Sigmoid colon (tissue), 7 donors: Measurements from ENCODE around the gene ZBTB5. TPM values are rescaled to one million over a fixed set of nuclear protein-coding genes. Genes with fewer than 3 reads are reported as not detected.

Source experiments
- DNase-seq: peaks from one replicate; pipeline ENCODE4 v3.0.0-alpha.2; 2019
- H3K27ac ChIP-seq, 4 donors: fragments of 200-600 bp; sonication (generic); one replicate each; pipeline ENCODE4 v1.5.1; 2016 to 2019; ENCODE audit warnings: mild to moderate bottlenecking in 1 of 4
- H3K27me3 ChIP-seq, 3 donors: fragments of 200-600 bp; sonication (generic); one replicate each; pipeline ENCODE4 v1.5.1; 2019; ENCODE audit warnings: mild to moderate bottlenecking in 1 of 3
- H3K36me3 ChIP-seq, 4 donors: fragments of 200-600 bp; sonication (generic); one replicate each; pipeline ENCODE4 v1.5.1; 2016 to 2019
- H3K4me1 ChIP-seq, 4 donors: fragments of 200-600 bp; sonication (generic); one replicate each; pipeline ENCODE4 v1.5.1; 2017 to 2019
- H3K4me3 ChIP-seq, 4 donors: fragments of 200-600 bp; sonication (generic); one replicate each; pipeline ENCODE4 v1.5.1; 2017 to 2019; ENCODE audit warnings: mild to moderate bottlenecking in 2 of 4, moderate library complexity in 1 of 4
- H3K9me3 ChIP-seq, 4 donors: fragments of 200-600 bp in 3 of 4; sonication (generic) in 3 of 4; one replicate each; pipeline versions ENCODE4 v1.5.1 to v1.6.1; 2013 to 2019
- CTCF ChIP-seq, 4 experiments: fragments of 450-650 bp in 3 of 4; fragments of 200-600 bp in 1 of 4; IDR thresholded peaks; one replicate each; pipeline ENCODE4 v1.5.1; 2016 to 2019; ENCODE audit warnings: antibody characterized with exemption in 4 of 4, mild to moderate bottlenecking in 3 of 4, moderate library complexity in 2 of 4
- EP300 ChIP-seq, 4 donors: sonication (generic); formaldehyde crosslinking; IDR thresholded peaks; one replicate each; pipeline ENCODE4 v1.6.1; 2017; ENCODE audit warnings: antibody characterized with exemption in 4 of 4
- POLR2A ChIP-seq, 2 donors: fragments of 450-650 bp; IDR thresholded peaks; one replicate each; pipeline ENCODE4 v1.6.1; 2016; ENCODE audit warnings: antibody characterized with exemption in 2 of 2, mild to moderate bottlenecking in 2 of 2, moderate library complexity in 2 of 2
- POLR2AphosphoS5 ChIP-seq, 4 donors: sonication (generic); formaldehyde crosslinking; IDR thresholded peaks; one replicate each; pipeline ENCODE4 v1.6.1; 2017; ENCODE audit warnings: antibody characterized with exemption in 4 of 4
- WGBS, 2 donors: extraction: QIAGEN DNeasy Blood & Tissue Kit; methylation state at CpG; one replicate each; pipeline ENCODE4 v1.1.7; 2013; 5-methylcytosine and 5-hydroxymethylcytosine counted together
- intact Hi-C: fragments of 100-400 bp; cut with DNase I; formaldehyde crosslinking; loops from one replicate; pipeline ENCODE4 v1.15.1; 2023
- polyA plus RNA-seq, 3 donors: library from polyadenylated mRNA; stranded (reverse); fragments of 200-250 nt; gene quantifications; one replicate each; pipeline ENCODE4 v1.2.3, GENCODE V29; 2013
- total RNA-seq, 4 donors: library from RNA; depleted of rRNA; stranded (reverse); fragments of >200 nt; gene quantifications; one replicate each; pipeline ENCODE4 v1.1.0, GENCODE V29; 2016
- donor health status: healthy with polysubstance abuse.
- donor health status: Bipolar disorder and iron deficiency.
- donor health status: healthy.

The ZBTB5 gene
- total and polyA plus RNA-seq, 7 donors: 3.6 to 11.1 (median 7.7) TPM

- 65 to 82% methylated on average over 22 of the region's 22 CpGs for WGBS, 2 donors
- H3K27ac ChIP-seq: no peak overlapping the region
- TF ChIP-seq POLR2A (IDR thresholded peaks at IDR 0.05) (no peak), POLR2AphosphoS5 (IDR thresholded peaks at IDR 0.05) (no peak), EP300 (IDR thresholded peaks at IDR 0.05) (no peak), CTCF (IDR thresholded peaks at IDR 0.05) (no peak)
- no peaks in the 10 kb centered on the region for H3K36me3 ChIP-seq
- no peaks in the 10 kb centered on the region for H3K9me3 ChIP-seq
- intact Hi-C loops: no loop called here
- no peaks in the 10 kb centered on the region for H3K27me3 ChIP-seq
- H3K4me1 ChIP-seq: no peaks in the 10 kb centered on the region
- H3K4me3 ChIP-seq: no peak overlapping the region
- no peak for DNase-seq
These were observed 56.1 kb downstream of the ZBTB5 start for GRCh38 chr9:37408933-37409710.

- intact Hi-C loops: no loop called here
- H3K9me3 ChIP-seq: no peaks in the 10 kb centered on the region
- 49 to 52% methylated on average over 2 of the region's 2 CpGs for WGBS, 2 donors
- TF ChIP-seq POLR2A (IDR thresholded peaks at IDR 0.05): no peak
- DNase-seq: no peak
- H3K4me1 ChIP-seq: no peaks in the 10 kb centered on the region
- no peaks in the 10 kb centered on the region for H3K27me3 ChIP-seq
- no peak overlapping the region for H3K27ac ChIP-seq
- H3K36me3 ChIP-seq: no peaks in the 10 kb centered on the region
- H3K4me3 ChIP-seq: no peak overlapping the region
These were observed 57.8 kb downstream of the ZBTB5 start for GRCh38 chr9:37407468-37407867.

- no peak for TF ChIP-seq CTCF (IDR thresholded peaks at IDR 0.05)
- TF ChIP-seq POLR2A (IDR thresholded peaks at IDR 0.05): no peak
- TF ChIP-seq POLR2AphosphoS5 (IDR thresholded peaks at IDR 0.05): no peak
- TF ChIP-seq EP300 (IDR thresholded peaks at IDR 0.05): no peak
- intact Hi-C loops: no loop called here
- Histone ChIP-seq H3K4me1 (no peaks in the 10 kb centered on the region), H3K36me3 (no peaks in the 10 kb centered on the region), H3K27ac (no peak overlapping the region), H3K27me3 (no peaks in the 10 kb centered on the region), H3K9me3 (no peaks in the 10 kb centered on the region), H3K4me3 (no peak overlapping the region)
- WGBS, 2 donors: 90 to 92% methylated on average over 11 of the region's 11 CpGs
- DNase-seq: no peak
These were observed 58.4 kb downstream of the ZBTB5 start for GRCh38 chr9:37406603-37407401.

- no peaks in the 10 kb centered on the region for H3K4me1 ChIP-seq
- no peak overlapping the region for H3K4me3 ChIP-seq
- intact Hi-C loops: no loop called here
- WGBS, 2 donors: 88 to 94% methylated on average over 10 of the region's 10 CpGs
- H3K27me3 ChIP-seq: no peaks in the 10 kb centered on the region
- TF ChIP-seq CTCF (IDR thresholded peaks at IDR 0.05) (no peak), POLR2A (IDR thresholded peaks at IDR 0.05) (no peak), EP300 (IDR thresholded peaks at IDR 0.05) (no peak), POLR2AphosphoS5 (IDR thresholded peaks at IDR 0.05) (no peak)
- H3K27ac ChIP-seq: no peak overlapping the region
- no peaks in the 10 kb centered on the region for H3K36me3 ChIP-seq
- no peaks in the 10 kb centered on the region for H3K9me3 ChIP-seq
- no peak for DNase-seq
These were observed 59.4 kb downstream of the ZBTB5 start for GRCh38 chr9:37405764-37406380.

GRCh38 chr9:37405350-37405749, 59.9 kb downstream of the ZBTB5 start:
- no peaks in the 10 kb centered on the region for H3K27me3 ChIP-seq
- no peaks in the 10 kb centered on the region for H3K4me1 ChIP-seq
- TF ChIP-seq POLR2A (IDR thresholded peaks at IDR 0.05): no peak
- TF ChIP-seq POLR2AphosphoS5 (IDR thresholded peaks at IDR 0.05): no peak
- no peak for TF ChIP-seq CTCF (IDR thresholded peaks at IDR 0.05)
- TF ChIP-seq EP300 (IDR thresholded peaks at IDR 0.05): no peak
- intact Hi-C loops: no loop called here
- no peak overlapping the region for H3K27ac ChIP-seq
- H3K36me3 ChIP-seq: no peaks in the 10 kb centered on the region
- DNase-seq: no peak
- no peak overlapping the region for H3K4me3 ChIP-seq
- H3K9me3 ChIP-seq: no peaks in the 10 kb centered on the region
- WGBS, 2 donors: 89 to 91% methylated on average over 3 of the region's 3 CpGs
